Pancreas (tissue), 10 donors: ENCODE results near the gene SLC27A2. TPM values are rescaled to one million over a fixed set of nuclear protein-coding genes. Genes with fewer than 3 reads are reported as not detected.

ENCODE experiments used
- ATAC-seq, 4 donors: fragments of 200-7000 bp; cut with Tn5 transposase; one replicate each; pipeline versions ENCODE4 v1.8.0 to v1.9.1; 2020; ENCODE audit warnings: mild to moderate bottlenecking in 4 of 4, moderate library complexity in 4 of 4
- DNase-seq, 6 donors: peaks; one replicate each; pipeline ENCODE4 v3.0.0-alpha.2; 2020
- FAIRE-seq: peaks from 2 replicates; lab custom pipeline; 2012; peaks lifted over from hg19 to GRCh38; lab: Jason Lieb, UNC
- H3K27ac ChIP-seq, 4 donors: fragments of 200-600 bp; sonication (generic); 1 replicate in 3 of 4; 2 replicates in 1 of 4; pipeline versions ENCODE4 v1.5.0 to v1.8.0; 2020
- H3K27me3 ChIP-seq, 4 donors: fragments of 200-600 bp; one replicate each; pipeline ENCODE4 v1.8.0; 2021
- H3K36me3 ChIP-seq, 3 donors: fragments of 200-600 bp; sonication (generic) in 1 of 3; one replicate each; pipeline versions ENCODE4 v1.5.0 to v1.8.0; 2020 to 2021
- H3K4me1 ChIP-seq, 3 donors: fragments of 200-600 bp; one replicate each; pipeline ENCODE4 v1.8.0; 2021
- H3K4me3 ChIP-seq, 4 donors: fragments of 200-600 bp; sonication (generic) in 2 of 4; one replicate each; pipeline versions ENCODE4 v1.5.0 to v1.8.0; 2020 to 2021
- H3K9me3 ChIP-seq, 4 donors: fragments of 200-600 bp; one replicate each; pipeline ENCODE4 v1.8.0; 2021
- WGBS, 2 donors: extraction: QIAGEN DNeasy Blood & Tissue Kit; methylation state at CpG; one replicate each; pipeline ENCODE4 v1.1.7; 2013; 5-methylcytosine and 5-hydroxymethylcytosine counted together
- intact Hi-C, 3 donors: fragments of 100-400 bp; cut with DNase I; formaldehyde crosslinking; loops; one replicate each; pipeline versions ENCODE4 v1.11.1 to v1.14.2; 2022
- polyA plus RNA-seq, 2 donors: library from polyadenylated mRNA; stranded (reverse); fragments of 200-250 nt; gene quantifications; one replicate each; pipeline ENCODE4 v1.2.3, GENCODE V29; 2013
- total RNA-seq, 6 donors: library from RNA; stranded (reverse); fragmentation: NEBNext Ultra II Directional in 4 of 6; extraction: Animal tissue kit (Norgen Biotek cat#: 25700) in 4 of 6; gene quantifications; one replicate each; pipeline versions ENCODE4 v1.2.1 to v1.2.4, GENCODE V29; 2021 to 2023
- TF ChIP-seq, protein P1 (sequence below), 4 donors: fragments of 200-600 bp; sonication (generic) in 3 of 4; IDR thresholded peaks; one replicate each; pipeline versions ENCODE4 v1.5.0 to v1.8.0; 2021; ENCODE audit warnings: antibody characterized with exemption in 4 of 4
- donor health status: healthy with polysubstance abuse.
- donor health status: DM: no; HTN: no; CAD: no; lungs with moderate emphysema.
- donor health status: DM: no; HTN: no; CAD: no.
- donor health status: control.
- donor health status: control.
- donor health status: Bipolar disorder and iron deficiency.
- donor health status: DM: yes; HTN: yes; CAD: no.
- donor health status: DM: no; HTN: no; CAD: no.
- donor health status: DM: no; HTN: no; CAD: no.
- donor health status: DM: yes; HTN: yes; CAD: no.

SLC27A2 gene
- total and polyA plus RNA-seq, 8 donors, result 1.5 to 6.1 (median 3.2) TPM

DNA sequence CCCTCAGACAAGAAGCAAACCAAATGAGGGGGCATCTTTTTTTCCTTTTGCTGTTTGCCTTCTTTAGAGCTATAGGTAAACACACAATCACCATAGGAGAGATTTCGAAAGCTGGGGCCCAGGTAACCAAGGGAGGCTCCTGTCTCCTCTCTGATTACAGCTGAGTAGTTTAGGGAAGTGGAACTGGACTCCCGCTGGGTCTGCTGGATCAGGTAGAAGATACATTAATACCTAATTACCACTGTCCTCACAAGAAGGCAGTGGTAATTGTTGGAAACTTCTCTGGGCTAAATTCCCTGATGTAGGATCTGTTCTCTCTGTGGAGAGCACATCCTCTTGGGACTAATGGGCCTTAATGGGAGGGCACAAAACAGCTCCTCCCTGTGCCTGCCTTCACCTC lies 50.8 kb downstream of the SLC27A2 start:
- Histone ChIP-seq H3K4me1 (no peaks in the 10 kb centered on the region), H3K27ac (no peak overlapping the region), H3K9me3 (no peaks in the 10 kb centered on the region), H3K4me3 (no peak overlapping the region), H3K36me3 (no peaks in the 10 kb centered on the region), H3K27me3 (no peaks in the 10 kb centered on the region)
- 87 to 91% methylated on average over 2 of the region's 2 CpGs for WGBS, 2 donors
- ATAC-seq, result no peak
- no peak for FAIRE-seq
- TF ChIP-seq, protein P1, sequence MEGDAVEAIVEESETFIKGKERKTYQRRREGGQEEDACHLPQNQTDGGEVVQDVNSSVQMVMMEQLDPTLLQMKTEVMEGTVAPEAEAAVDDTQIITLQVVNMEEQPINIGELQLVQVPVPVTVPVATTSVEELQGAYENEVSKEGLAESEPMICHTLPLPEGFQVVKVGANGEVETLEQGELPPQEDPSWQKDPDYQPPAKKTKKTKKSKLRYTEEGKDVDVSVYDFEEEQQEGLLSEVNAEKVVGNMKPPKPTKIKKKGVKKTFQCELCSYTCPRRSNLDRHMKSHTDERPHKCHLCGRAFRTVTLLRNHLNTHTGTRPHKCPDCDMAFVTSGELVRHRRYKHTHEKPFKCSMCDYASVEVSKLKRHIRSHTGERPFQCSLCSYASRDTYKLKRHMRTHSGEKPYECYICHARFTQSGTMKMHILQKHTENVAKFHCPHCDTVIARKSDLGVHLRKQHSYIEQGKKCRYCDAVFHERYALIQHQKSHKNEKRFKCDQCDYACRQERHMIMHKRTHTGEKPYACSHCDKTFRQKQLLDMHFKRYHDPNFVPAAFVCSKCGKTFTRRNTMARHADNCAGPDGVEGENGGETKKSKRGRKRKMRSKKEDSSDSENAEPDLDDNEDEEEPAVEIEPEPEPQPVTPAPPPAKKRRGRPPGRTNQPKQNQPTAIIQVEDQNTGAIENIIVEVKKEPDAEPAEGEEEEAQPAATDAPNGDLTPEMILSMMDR (IDR thresholded peaks at IDR 0.05), result no peak
- DNase-seq, result no peak
- intact Hi-C loops, result no loop called here

DNA sequence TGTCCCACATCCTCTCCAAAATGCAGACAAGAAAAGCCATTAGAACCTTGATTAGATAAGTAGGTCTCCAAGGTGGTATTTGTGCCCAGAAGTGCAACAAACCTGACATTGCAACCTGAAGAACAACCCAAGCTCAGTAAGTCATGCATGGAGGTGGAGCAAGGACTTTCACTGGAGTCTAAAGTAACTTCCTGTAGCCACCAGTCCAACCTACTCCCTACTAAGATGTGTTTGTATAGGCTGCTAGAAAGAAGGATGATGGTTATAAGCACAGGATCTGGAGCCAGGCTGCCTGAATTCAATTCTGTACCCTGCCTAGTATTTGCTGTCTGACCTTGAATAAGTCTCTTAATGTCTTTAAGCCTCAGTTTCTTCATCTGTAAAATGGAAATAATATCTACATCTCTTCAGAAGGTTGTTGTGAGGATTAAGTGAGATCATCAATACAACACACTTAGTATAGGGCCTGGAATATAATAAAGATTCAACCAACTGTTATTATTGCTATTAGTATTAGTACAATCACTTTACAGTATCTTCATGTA lies 51.3 kb downstream of the SLC27A2 start:
- no peak for FAIRE-seq
- Histone ChIP-seq H3K27me3 (no peaks in the 10 kb centered on the region), H3K4me1 (no peaks in the 10 kb centered on the region), H3K27ac (no peak overlapping the region), H3K36me3 (no peaks in the 10 kb centered on the region), H3K4me3 (no peak overlapping the region), H3K9me3 (no peaks in the 10 kb centered on the region)
- TF ChIP-seq, protein P1 (IDR thresholded peaks at IDR 0.05), result no peak
- no peak for ATAC-seq
- no peak for DNase-seq
- intact Hi-C loops, result no loop called here

DNA sequence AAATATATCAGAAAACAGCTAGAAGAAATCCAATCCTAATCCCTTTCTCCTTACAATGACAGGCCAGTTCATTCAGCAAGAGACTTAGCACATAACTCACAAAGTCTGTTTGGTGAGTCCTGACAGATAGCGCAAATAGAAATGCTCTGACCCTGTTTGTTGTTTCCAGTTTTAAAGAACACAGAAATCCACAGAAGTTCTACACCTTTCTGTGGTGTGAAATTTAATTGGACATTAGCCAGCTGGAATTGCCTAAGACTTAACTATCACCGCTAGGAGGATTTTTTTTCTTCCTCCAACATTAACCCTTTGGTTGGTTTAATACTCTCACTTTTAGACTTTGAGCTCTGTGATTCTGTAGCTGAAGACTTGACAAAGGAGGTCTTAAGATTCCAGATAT lies 52.8 kb downstream of the SLC27A2 start:
- H3K27ac ChIP-seq, result no peak overlapping the region
- intact Hi-C loops, result no loop called here
- no peaks in the 10 kb centered on the region for H3K4me1 ChIP-seq
- no peak for FAIRE-seq
- TF ChIP-seq, protein P1 (IDR thresholded peaks at IDR 0.05), result no peak
- no peaks in the 10 kb centered on the region for H3K9me3 ChIP-seq
- no peak for DNase-seq
- 39 to 44% methylated on average over 2 of the region's 2 CpGs for WGBS, 2 donors
- no peak overlapping the region for H3K4me3 ChIP-seq
- no peaks in the 10 kb centered on the region for H3K27me3 ChIP-seq
- ATAC-seq, result no peak
- H3K36me3 ChIP-seq, result no peaks in the 10 kb centered on the region

DNA sequence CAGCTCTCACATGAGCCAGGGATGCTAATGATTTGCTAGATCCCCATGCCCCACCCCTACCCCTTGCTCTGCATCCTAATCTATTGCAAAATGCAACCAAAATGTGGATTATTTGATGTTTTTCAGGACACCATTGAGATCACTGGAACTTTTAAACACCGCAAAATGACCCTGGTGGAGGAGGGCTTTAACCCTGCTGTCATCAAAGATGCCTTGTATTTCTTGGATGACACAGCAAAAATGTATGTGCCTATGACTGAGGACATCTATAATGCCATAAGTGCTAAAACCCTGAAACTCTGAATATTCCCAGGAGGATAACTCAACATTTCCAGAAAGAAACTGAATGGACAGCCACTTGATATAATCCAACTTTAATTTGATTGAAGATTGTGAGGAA lies 53.8 kb downstream of the SLC27A2 start:
- 96 to 97% methylated on average over 1 of the region's 1 CpG for WGBS, 2 donors
- TF ChIP-seq, protein P1 (IDR thresholded peaks at IDR 0.05), result no peak

DNA sequence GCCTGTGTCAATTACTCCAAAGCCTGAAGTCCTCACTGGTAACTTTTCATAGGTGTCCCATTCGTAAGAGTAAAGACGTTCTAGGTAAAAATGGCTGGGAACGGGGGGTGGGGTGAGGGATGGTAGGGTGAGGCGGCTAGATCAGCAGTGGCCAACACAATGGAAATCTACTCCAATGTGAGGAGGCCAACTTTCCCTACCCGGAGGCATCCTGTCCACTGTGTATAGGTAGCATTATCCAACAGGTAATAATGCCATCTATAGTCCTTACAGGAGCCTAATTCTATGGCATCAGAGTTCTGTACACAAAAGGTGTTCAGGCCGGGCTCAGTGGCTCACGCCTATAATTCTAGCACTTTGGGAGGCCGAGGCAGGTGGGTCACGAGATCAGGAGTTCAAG lies 54.4 kb downstream of the SLC27A2 start:
- WGBS, 2 donors, result 88 to 96% methylated on average over 9 of the region's 9 CpGs
- H3K4me1 ChIP-seq, result no peaks in the 10 kb centered on the region
- intact Hi-C loops, result no loop called here
- DNase-seq (no peak), ATAC-seq (no peak), FAIRE-seq (no peak)
- H3K4me3 ChIP-seq, result no peak overlapping the region
- TF ChIP-seq, protein P1 (IDR thresholded peaks at IDR 0.05), result no peak
- no peak overlapping the region for H3K27ac ChIP-seq
- no peaks in the 10 kb centered on the region for H3K27me3 ChIP-seq
- H3K36me3 ChIP-seq, result no peaks in the 10 kb centered on the region
- no peaks in the 10 kb centered on the region for H3K9me3 ChIP-seq

More for the DNA sequence above, 53.8 kb downstream of the SLC27A2 start:
- no peak overlapping the region for H3K27ac ChIP-seq
- H3K4me3 ChIP-seq, result no peak overlapping the region
- no peaks in the 10 kb centered on the region for H3K4me1 ChIP-seq
- ATAC-seq (no peak), FAIRE-seq (no peak), DNase-seq (no peak)
- H3K9me3 ChIP-seq, result no peaks in the 10 kb centered on the region
- no peaks in the 10 kb centered on the region for H3K36me3 ChIP-seq
- intact Hi-C loops, result no loop called here
- H3K27me3 ChIP-seq, result no peaks in the 10 kb centered on the region
